ENCODE measurements around the gene SMURF1. TPM values are rescaled to one million over a fixed set of nuclear protein-coding genes. Genes with fewer than 3 reads are reported as not detected.

The SMURF1 gene
- total RNA-seq, 1 donor from 2014 or later: 31.9 TPM

GRCh38 chr7:99095698-99096097 lies 48.2 kb downstream of the SMURF1 start:
- no peak for DNase-seq (ENCODE audit: low spot score, unreplicated experiment)
- Mint-ChIP-seq H3K9me3 (ENCODE audit: low read depth) (peaks cover 7% of the 10 kb centered on the region), H3K27ac (peak overlapping the region; percentile 89), H3K4me1 (ENCODE audit: low read depth) (peaks cover 60% of the 10 kb centered on the region), H3K27me3 (no peaks in the 10 kb centered on the region), H3K36me3 (ENCODE audit: insufficient read depth) (peaks cover 17% of the 10 kb centered on the region), H3K4me3 (ENCODE audit: low read depth) (no peak overlapping the region)
- TF ChIP-seq, protein P1, sequence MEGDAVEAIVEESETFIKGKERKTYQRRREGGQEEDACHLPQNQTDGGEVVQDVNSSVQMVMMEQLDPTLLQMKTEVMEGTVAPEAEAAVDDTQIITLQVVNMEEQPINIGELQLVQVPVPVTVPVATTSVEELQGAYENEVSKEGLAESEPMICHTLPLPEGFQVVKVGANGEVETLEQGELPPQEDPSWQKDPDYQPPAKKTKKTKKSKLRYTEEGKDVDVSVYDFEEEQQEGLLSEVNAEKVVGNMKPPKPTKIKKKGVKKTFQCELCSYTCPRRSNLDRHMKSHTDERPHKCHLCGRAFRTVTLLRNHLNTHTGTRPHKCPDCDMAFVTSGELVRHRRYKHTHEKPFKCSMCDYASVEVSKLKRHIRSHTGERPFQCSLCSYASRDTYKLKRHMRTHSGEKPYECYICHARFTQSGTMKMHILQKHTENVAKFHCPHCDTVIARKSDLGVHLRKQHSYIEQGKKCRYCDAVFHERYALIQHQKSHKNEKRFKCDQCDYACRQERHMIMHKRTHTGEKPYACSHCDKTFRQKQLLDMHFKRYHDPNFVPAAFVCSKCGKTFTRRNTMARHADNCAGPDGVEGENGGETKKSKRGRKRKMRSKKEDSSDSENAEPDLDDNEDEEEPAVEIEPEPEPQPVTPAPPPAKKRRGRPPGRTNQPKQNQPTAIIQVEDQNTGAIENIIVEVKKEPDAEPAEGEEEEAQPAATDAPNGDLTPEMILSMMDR (IDR thresholded peaks at IDR 0.05; ENCODE audit: unreplicated experiment): no peak

DNA sequence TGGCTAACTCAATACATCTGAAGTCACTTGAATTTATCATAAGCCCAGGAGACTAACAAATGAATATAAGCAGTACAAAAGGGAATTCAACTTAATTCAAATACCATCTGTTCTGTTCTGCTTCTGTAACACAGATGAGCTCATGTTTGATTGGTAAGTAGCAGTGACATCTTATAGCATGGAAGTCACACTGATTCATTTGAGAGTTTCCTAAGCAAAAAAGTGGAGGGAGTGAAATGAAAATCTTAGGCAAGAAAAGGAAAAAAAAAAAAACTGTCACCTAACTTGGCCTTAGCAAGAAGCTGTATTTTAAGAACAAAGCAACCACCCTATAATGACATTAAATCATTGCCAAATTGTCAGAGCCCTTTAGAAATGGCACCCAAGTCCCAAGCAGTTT lies 49.5 kb downstream of the SMURF1 start:
- DNase-seq (ENCODE audit: low spot score, unreplicated experiment): no peak
- TF ChIP-seq, protein P1 (IDR thresholded peaks at IDR 0.05; ENCODE audit: unreplicated experiment): no peak
- no peaks in the 10 kb centered on the region for H3K27me3 Mint-ChIP-seq
- H3K9me3 Mint-ChIP-seq (ENCODE audit: low read depth): peaks cover 7% of the 10 kb centered on the region
- peaks cover 67% of the 10 kb centered on the region for H3K4me1 Mint-ChIP-seq (ENCODE audit: low read depth)
- H3K27ac Mint-ChIP-seq: peak overlapping the region; percentile 2
- peaks cover 9% of the 10 kb centered on the region for H3K36me3 Mint-ChIP-seq (ENCODE audit: insufficient read depth)
- no peak overlapping the region for H3K4me3 Mint-ChIP-seq (ENCODE audit: low read depth)

DNA sequence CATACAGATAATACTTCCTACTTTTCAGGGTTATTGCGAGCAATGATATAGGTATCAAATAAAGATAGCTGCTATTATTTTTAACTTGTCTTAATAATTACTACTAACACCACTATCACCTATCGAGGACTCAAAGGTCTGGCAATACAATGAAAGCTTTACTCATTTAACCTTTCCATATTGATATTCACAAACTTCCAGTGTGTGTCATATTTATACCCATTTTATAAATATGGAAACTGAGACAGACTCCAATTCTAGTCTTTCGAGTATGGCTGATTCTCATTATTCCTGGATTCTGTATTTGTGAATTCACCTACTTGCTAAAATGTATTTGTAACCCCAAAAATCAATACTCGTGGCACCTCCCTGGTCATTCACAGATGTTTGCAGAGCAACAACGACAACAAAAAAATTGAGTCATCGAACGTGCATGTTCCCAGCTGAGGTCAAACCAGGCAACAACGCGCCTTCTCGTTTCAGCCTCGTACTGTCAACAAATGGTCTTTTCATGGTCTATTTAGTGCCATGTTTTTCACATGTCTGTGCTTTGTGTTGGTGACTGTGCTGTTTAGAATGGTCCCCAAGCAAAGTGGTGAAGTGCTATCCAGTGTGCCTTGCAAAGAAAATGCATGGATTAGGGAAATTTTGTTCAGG lies 51.7 kb downstream of the SMURF1 start:
- Mint-ChIP-seq H3K36me3 (ENCODE audit: insufficient read depth) (peaks cover 8% of the 10 kb centered on the region), H3K4me1 (ENCODE audit: low read depth) (peaks cover 55% of the 10 kb centered on the region), H3K27ac (peak overlapping the region; percentile 78), H3K4me3 (ENCODE audit: low read depth) (no peak overlapping the region), H3K27me3 (no peaks in the 10 kb centered on the region), H3K9me3 (ENCODE audit: low read depth) (peaks cover 4% of the 10 kb centered on the region)
- DNase-seq (ENCODE audit: low spot score, unreplicated experiment): no peak
- TF ChIP-seq, protein P1 (IDR thresholded peaks at IDR 0.05; ENCODE audit: unreplicated experiment): no peak

DNA sequence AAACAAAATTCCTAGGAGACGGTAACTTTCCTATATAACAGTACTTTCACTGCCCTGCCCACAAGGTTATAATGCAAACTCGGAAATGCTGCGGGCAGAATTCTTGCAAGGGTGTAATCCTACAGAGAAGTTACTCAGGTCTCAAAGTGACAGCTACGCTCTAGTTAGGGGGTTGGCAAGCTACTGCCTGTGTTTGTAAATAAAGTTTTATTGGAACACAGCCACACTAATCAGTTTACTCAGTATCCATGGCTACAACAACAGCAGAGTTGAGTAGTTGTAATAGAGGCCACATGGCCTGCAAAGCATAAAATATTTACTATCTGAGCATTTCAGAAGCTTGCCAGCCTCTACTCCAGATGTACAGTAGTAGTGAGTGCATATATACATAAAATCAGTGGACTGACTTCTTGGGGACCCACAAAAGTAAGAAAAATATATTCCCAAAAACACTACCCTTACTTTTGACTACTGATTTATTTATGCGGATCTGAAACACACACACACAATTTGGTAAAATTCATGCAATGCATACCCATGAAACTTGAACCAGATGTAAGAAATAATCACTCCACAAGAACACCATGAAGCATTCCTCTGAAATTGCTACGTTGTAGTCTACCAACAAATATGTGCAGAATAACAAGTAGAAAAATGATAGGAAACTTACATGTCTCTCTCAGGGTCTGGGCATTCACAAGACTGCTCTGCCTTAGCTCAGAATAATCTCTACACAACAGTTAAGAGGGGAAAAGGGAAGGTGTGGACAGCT lies 53.0 kb downstream of the SMURF1 start:
- Mint-ChIP-seq H3K27ac (peak overlapping the region; percentile 70), H3K9me3 (ENCODE audit: low read depth) (peaks cover 5% of the 10 kb centered on the region), H3K4me3 (ENCODE audit: low read depth) (no peak overlapping the region), H3K36me3 (ENCODE audit: insufficient read depth) (peaks cover 14% of the 10 kb centered on the region), H3K4me1 (ENCODE audit: low read depth) (peaks cover 44% of the 10 kb centered on the region), H3K27me3 (no peaks in the 10 kb centered on the region)
- TF ChIP-seq, protein P1 (IDR thresholded peaks at IDR 0.05; ENCODE audit: unreplicated experiment): no peak
- no peak for DNase-seq (ENCODE audit: low spot score, unreplicated experiment)

GRCh38 chr7:99089914-99090629 lies 53.8 kb downstream of the SMURF1 start:
- no peak overlapping the region for H3K4me3 Mint-ChIP-seq (ENCODE audit: low read depth)
- peaks cover 39% of the 10 kb centered on the region for H3K4me1 Mint-ChIP-seq (ENCODE audit: low read depth)
- no peaks in the 10 kb centered on the region for H3K27me3 Mint-ChIP-seq
- TF ChIP-seq, protein P1 (IDR thresholded peaks at IDR 0.05; ENCODE audit: unreplicated experiment): no peak
- no peak for DNase-seq (ENCODE audit: low spot score, unreplicated experiment)
- H3K9me3 Mint-ChIP-seq (ENCODE audit: low read depth): peaks cover 5% of the 10 kb centered on the region
- peak overlapping the region; percentile 75 for H3K27ac Mint-ChIP-seq
- peaks cover 17% of the 10 kb centered on the region for H3K36me3 Mint-ChIP-seq (ENCODE audit: insufficient read depth)

Measured in progenitor cell of endocrine pancreas (in vitro differentiated cells).